HFF-Myc (cell line): ENCODE measurements around the gene NKAP.

Experiments
- DNase-seq: peaks from one replicate; pipeline ENCODE4 v3.0.0-alpha.2; 2011; ENCODE audit warnings: low read depth; ENCODE audit errors: extremely low read depth
- H3K4me3 ChIP-seq: replicated peaks from 2 replicates; pipeline ENCODE4 v1.5.1; 2011; ENCODE audit warnings: low read depth, mild to moderate bottlenecking, control low read depth, low read length
- TF ChIP-seq, protein P1 (sequence below): IDR thresholded peaks from 2 replicates; pipeline ENCODE4 v1.5.1; 2012; ENCODE audit warnings: mild to moderate bottlenecking, low read depth, low read length, control low read depth; ENCODE audit errors: missing control alignments

The NKAP gene

GRCh38 chrX:119887721-119888425, 55.7 kb downstream of the NKAP start:
- TF ChIP-seq, protein P1, sequence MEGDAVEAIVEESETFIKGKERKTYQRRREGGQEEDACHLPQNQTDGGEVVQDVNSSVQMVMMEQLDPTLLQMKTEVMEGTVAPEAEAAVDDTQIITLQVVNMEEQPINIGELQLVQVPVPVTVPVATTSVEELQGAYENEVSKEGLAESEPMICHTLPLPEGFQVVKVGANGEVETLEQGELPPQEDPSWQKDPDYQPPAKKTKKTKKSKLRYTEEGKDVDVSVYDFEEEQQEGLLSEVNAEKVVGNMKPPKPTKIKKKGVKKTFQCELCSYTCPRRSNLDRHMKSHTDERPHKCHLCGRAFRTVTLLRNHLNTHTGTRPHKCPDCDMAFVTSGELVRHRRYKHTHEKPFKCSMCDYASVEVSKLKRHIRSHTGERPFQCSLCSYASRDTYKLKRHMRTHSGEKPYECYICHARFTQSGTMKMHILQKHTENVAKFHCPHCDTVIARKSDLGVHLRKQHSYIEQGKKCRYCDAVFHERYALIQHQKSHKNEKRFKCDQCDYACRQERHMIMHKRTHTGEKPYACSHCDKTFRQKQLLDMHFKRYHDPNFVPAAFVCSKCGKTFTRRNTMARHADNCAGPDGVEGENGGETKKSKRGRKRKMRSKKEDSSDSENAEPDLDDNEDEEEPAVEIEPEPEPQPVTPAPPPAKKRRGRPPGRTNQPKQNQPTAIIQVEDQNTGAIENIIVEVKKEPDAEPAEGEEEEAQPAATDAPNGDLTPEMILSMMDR, result peak; percentile 66
- no peak for DNase-seq
- peak overlapping the region; percentile 28 for H3K4me3 ChIP-seq

DNA sequence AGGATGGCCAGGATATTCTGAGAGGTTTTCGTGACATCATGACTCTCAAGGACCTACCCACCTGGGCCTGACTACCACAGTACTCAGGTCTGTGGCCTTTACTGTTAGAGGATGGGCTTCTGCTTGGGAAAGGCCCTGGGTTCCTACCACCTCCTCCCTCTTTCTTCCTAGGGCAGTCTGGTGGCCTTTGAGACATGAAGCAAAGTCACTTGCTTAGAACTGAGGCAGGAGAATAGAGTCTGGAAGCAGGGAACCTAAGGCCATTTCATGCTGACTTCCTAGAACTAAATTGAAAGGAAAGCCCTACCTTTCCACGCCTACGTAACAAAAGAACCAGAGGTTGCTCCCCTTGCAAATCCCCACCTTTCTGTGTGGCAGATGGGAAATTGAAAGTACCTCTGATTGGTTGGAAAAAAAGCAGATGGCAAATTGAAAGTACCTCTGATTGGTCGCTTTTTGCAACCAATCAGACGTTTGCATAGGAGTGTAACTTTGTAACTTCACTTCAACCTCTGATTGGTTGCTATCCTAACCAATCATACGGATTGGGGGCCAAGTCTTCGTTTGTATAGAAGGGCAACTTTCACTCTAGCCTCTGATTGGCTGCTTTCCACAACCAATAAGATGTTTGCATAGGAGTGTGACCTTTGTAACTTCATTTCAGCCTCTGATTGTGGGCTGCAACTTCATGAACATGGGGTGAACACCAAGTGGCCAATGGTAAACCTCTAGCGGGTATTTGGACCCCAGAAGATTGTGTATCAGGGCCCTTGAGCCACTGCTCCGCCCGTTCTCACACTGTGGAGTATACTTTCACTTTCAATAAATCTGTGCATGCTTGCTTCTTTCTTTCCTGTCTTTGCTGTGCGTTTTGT, 57.8 kb downstream of the NKAP start:
- TF ChIP-seq, protein P1, result no peak
- no peak for DNase-seq
- no peak overlapping the region for H3K4me3 ChIP-seq

DNA sequence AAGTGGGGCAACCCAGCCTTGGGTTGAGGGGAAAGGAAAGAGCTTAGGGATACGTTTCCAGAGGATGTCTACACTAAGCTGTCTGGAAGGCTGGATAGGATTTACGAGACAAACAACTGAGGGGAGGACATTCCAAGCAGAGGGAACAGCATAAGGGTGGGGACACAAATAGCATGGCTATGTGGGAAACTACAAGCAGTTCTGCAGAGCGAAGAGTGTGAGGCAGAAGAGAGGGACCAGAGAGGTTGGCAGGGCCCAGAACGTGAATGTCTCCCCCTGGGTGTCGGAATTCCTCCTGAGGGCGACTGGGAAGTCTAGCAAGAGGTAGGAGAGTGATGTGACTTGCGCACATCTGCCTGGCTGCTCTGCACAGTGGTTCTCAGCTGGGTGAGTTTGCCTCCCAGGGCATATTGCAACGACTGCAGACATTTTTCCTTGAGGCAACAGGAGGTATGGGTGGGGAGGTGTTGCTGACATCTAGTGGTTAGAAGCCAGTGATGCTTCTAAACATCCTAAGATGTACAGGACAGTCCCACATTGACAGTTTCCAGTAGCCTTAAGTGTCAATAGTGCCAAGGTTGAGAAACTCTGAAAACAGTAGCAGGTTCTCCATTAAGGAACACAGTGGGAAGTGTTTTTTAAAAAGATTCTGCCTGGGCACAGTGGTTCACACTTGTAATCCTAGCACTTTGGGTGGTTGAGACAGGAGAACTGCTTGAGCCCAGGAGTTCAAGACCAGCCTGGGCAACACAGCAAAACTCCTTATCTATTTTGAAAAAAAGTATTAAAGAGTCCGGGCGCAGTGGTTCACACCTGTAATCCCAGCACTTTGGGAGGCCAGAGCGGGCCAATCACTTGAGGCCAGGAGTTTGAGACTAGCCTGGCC, 62.8 kb downstream of the NKAP start:
- no peak overlapping the region for H3K4me3 ChIP-seq
- TF ChIP-seq, protein P1, result peak; percentile 66
- DNase-seq, result peak; percentile 30

DNA sequence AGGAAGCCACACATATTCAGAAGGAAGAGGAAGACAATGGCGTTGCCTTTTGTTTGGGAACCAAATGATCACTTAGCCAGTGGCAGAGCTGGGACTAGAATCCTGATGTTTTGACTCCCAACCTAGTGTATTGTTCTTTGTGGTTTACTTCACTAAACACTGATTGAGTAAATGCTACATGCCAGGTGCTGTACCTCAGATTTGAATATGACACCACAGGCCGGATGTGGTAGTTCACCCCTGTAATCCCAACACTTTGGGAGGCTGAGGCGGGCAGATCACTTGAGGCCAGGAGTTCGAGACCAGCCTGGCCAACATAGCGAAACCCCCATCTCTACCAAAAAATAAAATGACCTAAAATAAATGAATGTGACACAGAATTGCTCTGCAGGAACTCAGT, 63.5 kb downstream of the NKAP start:
- no peak overlapping the region for H3K4me3 ChIP-seq
- no peak for DNase-seq
- TF ChIP-seq, protein P1, result no peak

- no peak overlapping the region for H3K4me3 ChIP-seq
- TF ChIP-seq, protein P1, result no peak
- no peak for DNase-seq
Observed at GRCh38 chrX:119878740-119879139, 64.8 kb downstream of the NKAP start.

DNA sequence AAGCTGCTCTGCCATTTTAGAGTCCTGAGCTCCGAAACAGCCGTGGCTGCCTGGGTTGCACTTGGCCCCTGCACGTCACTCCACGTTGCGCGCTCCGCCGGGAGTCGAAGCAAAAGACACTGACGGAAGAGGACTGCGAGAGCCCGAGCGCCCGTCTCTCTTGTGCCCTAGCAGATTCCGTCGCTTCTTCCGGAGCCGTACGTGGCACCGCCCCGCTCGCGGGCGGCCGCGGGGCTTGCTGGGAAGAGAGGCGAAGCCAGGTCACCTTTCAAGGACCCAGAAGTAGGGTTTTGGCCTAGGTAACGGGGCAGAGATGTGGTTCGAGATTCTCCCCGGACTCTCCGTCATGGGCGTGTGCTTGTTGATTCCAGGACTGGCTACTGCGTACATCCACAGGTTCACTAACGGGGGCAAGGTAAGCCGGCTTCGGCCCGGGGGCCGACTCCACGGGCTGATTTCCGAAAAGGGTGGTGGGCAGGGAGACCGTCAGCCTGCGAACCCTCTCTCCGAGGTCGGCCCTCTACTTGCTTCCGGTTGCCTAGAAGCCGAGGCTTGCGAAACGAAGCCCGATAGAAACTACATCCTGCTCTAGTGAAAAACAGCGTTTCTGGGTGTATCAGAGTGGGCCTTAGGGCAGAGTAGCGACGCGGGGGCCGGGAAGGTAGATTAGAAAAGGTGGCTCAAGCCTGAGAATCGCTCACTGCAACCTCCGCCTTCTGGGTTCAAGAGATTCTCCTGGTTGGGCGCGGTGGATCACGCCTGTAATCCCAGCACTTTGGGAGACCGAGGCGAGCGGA, 71.8 kb downstream of the NKAP start, which contains the start of the genes NDUFA1 and RNF113A:
TSS of gene NDUFA1 (plus strand) at position 234 of the 797 bp plus-strand sequence. CDS start at position 314, 80 bp downstream.
TSS of gene RNF113A (minus strand) at position 135 of the 797 bp plus-strand sequence. CDS start at position 15, 120 bp downstream.
- TF ChIP-seq, protein P1, result no peak
- peak; percentile 27 for DNase-seq
- H3K4me3 ChIP-seq, result peak within 1 kb of the TSS; percentile 73
